CD4-positive, alpha-beta T cell treated with Interleukin-1 beta for 1 hour (primary cell): Measurements from ENCODE around the gene ANK3.

Experiments used
- DNase-seq, 2 donors: peaks; one replicate each; pipeline ENCODE4 v3.0.0-alpha.2; 2020 to 2022

Gene ANK3

DNA sequence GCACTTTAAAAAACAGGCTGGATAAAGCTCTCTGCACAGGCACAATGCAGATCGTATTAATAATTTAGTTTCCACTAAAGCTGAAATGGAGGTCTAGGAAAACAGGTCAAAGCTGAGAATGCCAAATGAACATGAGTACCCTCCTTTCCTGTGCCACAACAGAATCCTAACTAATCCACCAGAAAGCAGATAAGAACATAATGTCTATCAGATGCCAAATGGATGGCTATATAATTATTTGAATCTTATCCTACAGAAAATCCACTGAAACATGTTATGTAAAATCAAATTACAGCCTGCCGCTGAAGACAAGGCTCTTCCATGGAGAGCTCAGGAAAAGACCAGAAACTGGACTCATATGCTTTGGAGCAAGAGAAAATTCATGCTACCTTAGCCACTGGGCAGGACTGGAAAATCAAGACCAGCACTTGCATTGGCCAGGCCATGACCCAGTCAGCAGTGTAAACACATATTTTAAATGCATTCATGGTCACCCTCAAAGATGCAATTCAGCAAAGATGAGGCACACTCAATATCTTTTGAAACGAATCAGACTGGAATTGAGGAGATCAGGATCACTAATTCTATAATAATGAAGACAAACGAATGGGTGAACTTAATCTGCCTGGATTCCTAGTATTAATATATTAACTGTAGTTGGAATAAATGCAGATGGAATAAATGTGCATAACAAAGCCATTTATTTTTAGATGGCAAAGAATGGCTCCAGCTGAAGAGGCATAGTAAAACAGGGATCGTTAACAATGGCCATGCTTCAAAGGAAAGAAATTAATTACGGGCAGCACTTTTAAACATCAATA, 13.2 kb downstream of the ANK3 start:
- DNase-seq: no peak

- no peak for DNase-seq
Observed at GRCh38 chr10:60375293-60376004, 14.2 kb downstream of the ANK3 start.

DNA sequence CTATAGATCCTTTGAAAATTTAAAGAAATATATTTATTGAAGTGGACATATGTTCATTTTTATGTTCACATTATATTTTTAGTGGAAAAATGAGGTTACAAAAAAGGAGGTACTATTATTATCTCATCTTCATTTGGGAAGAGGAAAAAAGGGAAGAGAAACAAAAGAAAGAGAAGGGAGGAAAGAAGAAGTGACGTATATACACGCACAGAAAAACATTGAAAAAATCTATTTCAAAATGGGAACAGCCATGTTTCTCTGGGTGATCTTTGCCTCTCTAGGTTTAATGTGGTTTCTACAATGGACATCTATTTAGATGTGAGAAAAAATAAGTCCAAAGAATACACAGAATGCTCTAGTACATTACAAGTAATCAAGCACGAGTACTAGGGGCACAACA, 14.8 kb downstream of the ANK3 start:
- DNase-seq: no peak

- DNase-seq: no peak
Observed at GRCh38 chr10:60372436-60372835, 17.2 kb downstream of the ANK3 start.

DNA sequence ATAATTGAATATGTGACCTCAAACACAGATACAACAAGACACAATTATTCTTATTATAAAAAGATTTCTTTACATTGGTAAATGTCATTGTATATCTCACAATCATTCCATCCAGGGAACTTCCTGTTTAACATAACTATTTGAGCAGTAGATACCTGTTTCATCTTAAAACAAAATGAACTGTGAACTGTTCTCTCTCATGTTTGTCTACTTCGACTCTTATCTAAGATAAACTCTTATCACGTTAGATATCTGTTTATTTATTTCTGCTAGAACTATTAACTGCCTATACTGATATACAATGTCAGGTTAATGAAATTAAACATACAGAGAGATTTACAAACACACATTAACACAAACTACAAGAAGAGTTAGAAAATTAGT, 20.1 kb downstream of the ANK3 start:
- no peak for DNase-seq

DNA sequence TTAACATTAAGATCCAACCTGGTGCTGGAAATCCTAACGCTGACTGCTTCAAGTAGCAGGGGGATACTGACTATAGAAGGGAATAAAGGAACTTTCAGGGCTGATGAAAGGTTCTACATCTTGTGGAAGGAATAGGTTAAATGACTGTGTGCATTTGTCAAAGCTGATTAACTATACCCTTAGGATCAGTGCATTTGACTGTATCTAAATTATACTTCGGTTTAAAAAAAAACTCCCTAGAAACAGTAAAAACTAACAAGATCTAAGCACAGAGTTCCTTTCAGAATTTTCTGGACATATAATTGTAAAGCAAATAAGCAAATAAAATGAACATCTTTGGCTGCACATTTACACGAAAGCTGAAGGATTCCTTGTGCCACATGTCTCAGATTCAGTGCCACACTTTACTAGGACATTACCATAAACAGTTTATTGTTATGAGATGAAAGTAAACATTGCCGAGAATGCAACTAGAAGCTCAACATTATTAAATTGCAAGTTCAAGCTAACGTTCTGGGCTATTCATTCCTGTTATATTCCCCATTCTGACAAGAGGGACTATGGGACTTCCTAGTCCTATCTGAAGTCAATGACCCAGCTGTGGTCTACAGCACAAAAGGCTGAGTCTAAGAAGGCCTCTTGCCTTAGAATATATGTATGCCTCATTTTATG, 20.7 kb downstream of the ANK3 start:
- DNase-seq: no peak

DNA sequence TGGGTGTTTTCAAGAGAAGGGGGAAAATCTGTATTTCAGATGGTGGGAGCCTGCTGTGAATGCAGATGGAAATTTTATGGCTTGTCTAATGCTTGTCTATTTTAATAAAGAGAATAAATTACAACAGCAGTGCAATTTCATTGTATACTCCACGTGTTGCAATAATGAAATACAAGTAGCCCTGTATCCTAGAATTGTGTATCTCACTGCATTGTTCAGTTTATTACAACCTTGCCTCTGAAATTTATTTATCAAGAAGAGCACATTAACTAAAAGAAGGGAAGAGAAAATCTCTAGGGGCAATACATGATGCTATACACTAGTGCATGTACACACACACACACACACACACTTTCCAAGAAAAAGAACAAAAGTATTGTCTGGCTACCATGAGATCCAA, 21.8 kb downstream of the ANK3 start:
- no peak for DNase-seq

DNA sequence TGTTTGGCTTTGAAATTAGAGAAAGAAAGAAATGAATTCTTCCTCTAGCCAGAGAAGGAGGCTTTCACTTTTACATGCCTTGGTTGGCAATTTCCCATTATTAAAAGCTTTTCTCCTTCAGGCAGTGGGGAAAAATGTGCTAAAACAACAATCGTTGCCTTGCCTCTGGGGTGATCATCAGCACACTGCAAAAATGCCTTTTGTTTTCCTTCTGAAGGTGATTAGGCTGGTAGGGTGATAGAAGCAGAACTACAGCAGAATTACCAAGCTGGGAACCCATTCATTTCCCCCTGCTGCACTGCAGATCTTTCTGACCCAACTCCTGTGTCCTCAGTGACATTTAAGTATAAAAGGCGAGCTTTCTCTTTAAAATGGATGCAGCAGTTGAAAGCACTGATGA, 22.2 kb downstream of the ANK3 start:
- no peak for DNase-seq

DNA sequence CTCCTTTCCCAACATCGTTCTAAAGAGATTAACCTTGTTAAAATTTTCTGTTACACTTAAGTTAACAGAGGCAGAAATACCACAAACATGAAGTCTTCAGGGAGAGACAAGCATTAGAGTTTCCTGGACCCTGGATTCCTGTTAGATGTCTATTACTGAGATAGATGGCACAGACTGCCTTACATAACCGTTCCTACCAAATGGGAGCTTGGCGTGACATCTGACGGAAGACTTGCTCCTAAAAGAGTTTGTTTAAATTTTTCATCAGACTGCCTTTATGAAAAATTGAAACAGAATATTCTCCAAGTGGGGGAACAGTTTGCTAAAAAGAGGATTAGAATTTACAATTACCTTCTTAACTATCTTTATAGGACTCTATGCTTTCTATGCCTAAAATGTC, 22.7 kb downstream of the ANK3 start:
- no peak for DNase-seq

DNA sequence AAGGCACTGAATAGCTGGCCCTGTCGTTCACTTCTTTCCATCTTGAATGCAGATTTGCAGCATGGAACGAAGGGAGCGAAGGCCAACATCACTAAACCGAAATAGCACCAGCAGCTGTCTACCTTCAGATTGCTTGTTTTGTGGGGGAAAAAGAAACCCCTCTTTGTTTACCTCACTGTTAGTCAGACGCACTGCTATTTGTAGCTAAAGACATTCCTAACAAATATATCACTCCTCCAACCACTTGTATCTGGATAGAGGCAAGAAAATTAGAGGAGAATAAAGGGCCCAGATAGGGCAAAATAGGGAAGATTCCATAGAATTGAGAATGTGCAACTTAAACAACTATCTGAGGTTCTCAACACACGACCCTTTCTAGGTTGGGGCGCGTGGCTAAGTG, 26.5 kb downstream of the ANK3 start:
- no peak for DNase-seq

DNA sequence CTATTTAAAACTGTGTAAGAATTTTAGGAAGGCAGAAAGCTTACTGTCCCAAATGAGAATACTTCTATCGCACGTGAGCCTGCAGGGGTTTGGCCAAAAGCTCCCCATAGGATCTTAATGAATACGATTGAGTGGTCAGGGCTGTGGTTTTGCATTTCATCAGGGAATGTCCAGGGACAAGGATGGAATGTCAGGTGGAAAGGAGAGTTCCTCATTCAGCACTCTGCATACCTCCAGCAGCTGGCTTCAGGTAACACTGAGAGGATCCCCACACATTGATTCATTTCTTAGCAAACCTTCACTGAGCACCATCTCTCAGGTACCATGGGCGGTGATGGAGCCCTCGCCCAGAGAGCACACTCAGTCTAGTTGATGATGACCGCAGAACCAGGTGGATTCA, 27.2 kb downstream of the ANK3 start:
- DNase-seq: no peak

GRCh38 chr10:60359066-60359465, 30.6 kb downstream of the ANK3 start:
- DNase-seq: no peak

- DNase-seq: no peak
Observed at GRCh38 chr10:60358282-60358681, 31.4 kb downstream of the ANK3 start.

GRCh38 chr10:60353519-60354258, 36.0 kb downstream of the ANK3 start:
- no peak for DNase-seq

- no peak for DNase-seq
Observed at GRCh38 chr10:60352105-60352504, 37.6 kb downstream of the ANK3 start.

DNA sequence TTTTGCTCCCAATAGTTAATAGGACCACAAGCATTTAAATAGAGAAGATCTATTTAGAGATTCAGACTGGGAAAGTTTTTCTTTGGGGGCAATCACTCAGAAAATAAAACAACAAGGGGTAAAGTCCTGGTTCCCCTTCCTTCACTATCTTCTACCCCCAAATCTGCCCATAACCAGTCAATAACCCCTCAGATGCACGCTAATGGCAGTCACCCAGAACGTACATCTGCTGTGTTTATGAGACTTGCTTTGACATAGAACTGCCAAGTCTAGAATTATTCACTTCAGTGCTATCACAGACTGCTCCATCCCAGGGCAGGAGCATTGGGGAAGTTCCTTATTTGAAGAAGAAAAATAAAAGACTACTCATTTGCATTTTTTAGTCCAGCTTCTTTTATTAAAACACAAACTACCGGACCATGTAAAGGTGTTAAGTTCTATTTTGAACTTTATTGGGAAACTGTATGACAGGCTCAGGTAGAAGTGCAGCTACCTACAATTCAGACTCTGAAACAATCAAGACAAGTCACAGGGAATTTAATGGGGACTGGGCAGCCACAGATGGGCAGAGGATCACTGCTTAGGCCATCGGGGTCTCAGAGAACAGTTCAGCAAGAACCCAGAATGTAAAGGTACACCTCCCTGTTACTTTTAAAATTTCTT, 38.4 kb downstream of the ANK3 start:
- peak in 1 of 2 donors; percentile 29 for DNase-seq

DNA sequence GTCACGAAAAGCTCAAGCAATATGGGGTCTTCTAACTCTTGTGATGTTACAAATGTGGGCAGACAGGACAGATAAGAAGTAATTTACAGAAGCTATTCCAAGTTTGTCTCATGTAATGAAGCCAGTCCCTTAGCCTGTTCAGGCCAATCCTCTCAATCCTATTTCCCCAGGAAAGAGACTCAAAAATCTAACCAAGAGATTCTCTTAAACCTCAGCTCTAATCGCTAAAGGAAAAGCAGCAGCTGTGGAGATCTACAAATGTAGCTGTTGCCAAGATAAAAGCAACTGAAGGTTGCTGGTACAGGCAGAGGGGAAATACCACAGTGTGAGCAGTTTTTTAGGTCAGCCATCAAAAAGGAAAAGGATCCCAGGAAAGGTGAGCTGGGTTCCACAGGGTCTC, 39.3 kb downstream of the ANK3 start:
- DNase-seq: no peak

- no peak for DNase-seq
Observed at GRCh38 chr10:60349426-60349825, 40.2 kb downstream of the ANK3 start.

DNA sequence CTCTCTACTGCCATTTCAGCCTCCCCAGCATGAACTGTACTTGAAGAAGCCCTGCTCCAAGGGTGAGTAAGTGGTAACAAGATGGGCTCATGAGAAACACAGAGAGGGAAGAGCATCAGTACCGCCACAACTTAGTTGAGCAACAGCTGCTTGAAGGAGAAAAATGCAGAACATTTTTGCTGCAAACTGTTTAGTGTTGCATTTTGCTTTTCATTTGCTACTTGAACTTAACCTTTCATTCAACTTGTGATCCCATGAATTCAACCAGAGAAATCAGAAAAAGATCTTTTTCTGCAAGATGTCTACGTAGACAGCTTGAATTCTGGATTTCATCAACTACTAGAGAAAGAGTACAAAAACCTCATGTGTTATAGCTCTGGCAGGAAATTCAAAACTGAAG, 40.7 kb downstream of the ANK3 start:
- no peak for DNase-seq

DNA sequence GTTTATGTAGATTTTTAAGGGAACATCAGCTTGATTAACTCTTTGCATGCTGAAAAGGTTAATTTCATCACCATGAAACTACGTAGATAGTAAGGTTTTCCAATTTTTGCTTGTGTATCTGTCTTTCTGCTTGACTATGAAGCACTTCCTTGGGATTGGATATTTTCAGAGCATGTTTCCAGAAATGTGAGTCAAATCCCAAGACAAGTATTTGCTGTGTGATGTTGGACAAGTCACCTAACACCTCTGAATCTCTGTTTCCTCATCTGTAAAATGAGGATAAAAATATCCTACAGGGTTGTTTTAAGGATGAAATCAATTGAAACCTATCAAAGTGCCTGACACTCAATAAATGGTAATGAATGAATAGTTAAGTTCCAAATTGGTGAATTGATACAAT, 42.4 kb downstream of the ANK3 start:
- DNase-seq: no peak

DNA sequence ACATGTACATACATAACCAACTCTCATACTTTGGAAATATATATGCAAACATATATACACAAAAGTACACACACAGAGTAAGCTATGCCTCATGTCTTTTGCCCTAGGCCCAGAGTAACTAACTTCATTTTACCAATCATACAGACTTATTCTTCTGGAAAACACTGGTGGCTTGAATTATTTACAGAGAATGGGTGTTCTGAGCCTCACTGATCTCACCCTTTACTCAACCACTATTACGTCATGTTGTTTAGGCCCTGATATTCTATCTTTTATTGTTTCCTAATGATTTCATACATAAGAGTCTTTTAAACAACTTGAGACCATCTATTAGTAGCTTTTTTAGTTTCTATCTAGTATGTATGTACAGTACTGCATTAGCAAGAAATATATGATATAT, 43.0 kb downstream of the ANK3 start:
- no peak for DNase-seq

GRCh38 chr10:60343254-60343653, 46.4 kb downstream of the ANK3 start:
- no peak for DNase-seq

GRCh38 chr10:60341969-60342368, 47.7 kb downstream of the ANK3 start:
- no peak for DNase-seq
